HG02840 (cell line): Measurements from ENCODE around the gene VTI1B.
"Not testable (repeated sequence)": the region's sequence is repeated elsewhere in the genome, so short reads cannot be mapped to it uniquely, and the experiment has no call there.

ENCODE experiments used
- ATAC-seq: cut with Tn5 transposase; IDR thresholded peaks from one replicate; pipeline ENCODE4 v1.9.1; 2021; ENCODE audit warnings: mild to moderate bottlenecking, moderate library complexity, moderate number of reproducible peaks; ENCODE audit not compliant: unreplicated experiment, low FRiP score

The VTI1B gene

GRCh38 chr14:67674480-67675218 lies at the start of gene VTI1B:
TSS of gene VTI1B (minus strand) at chr14:67674632. CDS start at chr14:67674489, 143 bp downstream.
- peak; percentile 86 for ATAC-seq

- ATAC-seq = no peak
These were observed 47.9 kb upstream of the VTI1B start for GRCh38 chr14:67722293-67722692.

GRCh38 chr14:67721875-67722274 lies 47.4 kb upstream of the VTI1B start:
- ATAC-seq = no peak

- ATAC-seq = no peak
These were observed 45.4 kb upstream of the VTI1B start for GRCh38 chr14:67719866-67720265.

DNA sequence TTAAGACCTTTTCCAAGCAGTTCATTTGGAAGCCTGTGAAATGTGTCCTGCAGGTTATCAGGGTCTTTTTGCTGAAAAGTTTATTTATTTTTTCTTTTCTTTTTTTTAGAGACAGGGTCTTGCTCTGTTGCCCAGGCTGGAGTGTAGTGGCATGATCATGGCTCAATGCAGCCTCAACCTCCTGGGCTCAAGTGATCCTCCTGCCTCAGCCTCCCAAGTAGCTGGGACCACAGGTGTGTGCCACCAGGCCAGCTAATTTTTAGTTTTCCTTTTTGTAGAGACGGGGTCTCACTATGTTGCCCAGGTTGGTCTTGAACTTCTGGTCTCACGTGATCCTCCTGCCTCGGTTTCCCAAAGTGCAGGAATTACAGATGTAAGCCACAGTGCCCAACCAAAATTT lies 45.0 kb upstream of the VTI1B start:
- not testable (repeated sequence) for ATAC-seq

- no peak for ATAC-seq
These were observed 43.8 kb upstream of the VTI1B start for GRCh38 chr14:67718265-67718664.

DNA sequence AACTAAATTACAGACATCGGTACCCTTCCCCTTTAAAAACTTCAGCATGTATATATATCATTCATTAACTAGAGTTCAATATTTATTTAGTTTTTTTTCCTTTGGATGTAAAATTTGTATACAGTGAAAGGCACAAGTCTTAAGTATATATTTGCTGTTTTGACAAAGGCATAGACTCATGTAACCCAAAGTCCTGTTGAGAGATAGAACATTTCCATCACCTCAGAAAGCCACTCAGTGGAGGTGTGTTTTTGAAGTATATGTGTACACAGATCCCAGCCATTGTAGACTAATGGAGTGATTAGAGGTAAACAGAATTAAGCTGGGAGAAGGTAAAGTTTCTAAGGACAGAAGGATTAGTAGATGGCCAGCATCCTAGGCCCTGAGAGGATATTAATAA lies 42.6 kb upstream of the VTI1B start:
- no peak for ATAC-seq

DNA sequence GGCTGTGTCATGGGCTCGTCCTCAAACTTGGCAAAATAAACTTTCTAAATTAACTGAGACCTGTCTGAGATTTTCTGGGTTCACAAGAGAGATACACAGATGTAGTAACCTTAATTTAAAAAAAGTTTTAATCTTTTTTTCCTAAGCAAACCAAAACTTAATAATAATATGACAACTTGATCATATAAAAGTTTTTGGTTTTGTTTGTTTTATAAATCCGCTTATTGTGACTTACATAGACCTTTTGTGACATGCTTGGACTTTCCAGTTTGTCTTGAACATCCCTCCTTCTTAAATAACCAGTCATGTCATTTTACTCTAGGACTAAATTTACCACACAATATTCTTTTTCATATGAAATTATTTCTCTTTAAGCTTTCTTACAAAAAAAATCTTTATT lies 35.8 kb upstream of the VTI1B start:
- ATAC-seq = no peak

- not testable (repeated sequence) for ATAC-seq
These were observed 35.4 kb upstream of the VTI1B start for GRCh38 chr14:67709796-67710195.

GRCh38 chr14:67709346-67709745 lies 34.9 kb upstream of the VTI1B start:
- ATAC-seq = not testable (repeated sequence)

DNA sequence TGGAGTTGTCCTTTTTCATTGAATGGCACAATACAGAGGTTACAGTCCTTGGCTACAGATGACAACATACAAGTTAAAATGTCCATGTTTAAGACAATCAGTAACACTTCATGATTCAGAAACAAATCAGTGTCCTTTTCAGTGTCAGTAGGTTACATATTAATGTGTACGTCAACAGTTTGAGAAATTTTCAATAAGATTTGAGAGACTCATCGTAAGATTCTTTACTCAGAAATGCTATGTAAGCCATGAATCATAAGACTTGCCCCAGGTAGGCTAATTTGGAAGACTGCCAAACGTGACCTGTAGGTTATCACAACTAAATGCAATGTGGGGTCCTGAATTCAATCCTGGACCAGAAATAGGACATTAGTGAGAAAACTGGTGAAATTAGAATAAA lies 30.8 kb upstream of the VTI1B start:
- no peak for ATAC-seq

DNA sequence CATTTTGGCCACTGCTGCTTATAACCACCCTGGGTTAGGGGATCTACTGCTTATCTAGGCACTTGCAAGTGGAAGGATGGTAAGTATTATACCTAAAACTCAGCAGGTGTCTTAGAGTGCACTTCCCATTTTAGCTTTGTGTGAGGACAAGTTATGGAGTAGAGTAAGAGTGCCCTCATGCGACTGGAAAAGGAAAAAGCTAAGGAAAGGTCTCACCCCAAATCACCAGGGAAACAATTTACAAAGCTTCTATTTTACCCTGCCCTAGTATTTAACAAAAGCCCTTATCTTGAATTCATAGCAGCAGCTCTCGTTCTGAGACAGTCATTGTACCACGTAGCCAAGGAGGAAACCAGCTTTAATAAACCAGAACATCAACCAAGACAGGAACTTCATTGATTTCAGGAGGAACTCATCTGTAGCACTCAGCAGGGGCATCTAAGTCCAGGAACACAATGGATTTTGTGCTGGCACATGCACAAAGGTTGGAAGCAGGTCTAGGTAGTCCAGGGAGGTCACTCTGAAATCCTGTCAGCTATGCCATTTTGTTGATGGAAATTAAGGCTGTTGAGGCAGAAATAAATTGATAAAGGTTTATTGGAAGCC lies 30.2 kb upstream of the VTI1B start:
- ATAC-seq = no peak

GRCh38 chr14:67703997-67704396 lies 29.6 kb upstream of the VTI1B start:
- no peak for ATAC-seq

DNA sequence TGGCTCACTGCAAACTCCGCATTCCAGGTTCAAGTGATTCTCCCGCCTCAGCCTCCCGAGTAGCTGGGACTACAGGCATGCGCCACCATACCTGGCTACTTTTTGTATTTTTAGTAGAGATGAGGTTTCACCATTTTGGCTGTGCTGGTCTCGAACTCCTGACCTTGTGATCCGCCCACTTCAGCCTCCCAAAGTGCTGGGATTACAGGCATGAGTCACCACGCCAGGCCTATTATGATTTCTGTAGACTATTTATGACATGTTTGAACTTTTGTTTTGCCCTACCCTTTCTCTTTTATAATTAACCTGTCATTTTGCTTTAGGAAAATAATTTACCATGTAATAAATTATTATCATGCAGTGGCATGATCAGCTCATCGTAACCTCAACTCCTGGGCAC lies 27.1 kb upstream of the VTI1B start, which contains the start of gene RDH12:
Gene RDH12, plus strand, starts transcription at position 395 of the 400 bp plus-strand sequence. CDS start 20,757 bp downstream, outside the sequence.
- not testable (repeated sequence) for ATAC-seq

DNA sequence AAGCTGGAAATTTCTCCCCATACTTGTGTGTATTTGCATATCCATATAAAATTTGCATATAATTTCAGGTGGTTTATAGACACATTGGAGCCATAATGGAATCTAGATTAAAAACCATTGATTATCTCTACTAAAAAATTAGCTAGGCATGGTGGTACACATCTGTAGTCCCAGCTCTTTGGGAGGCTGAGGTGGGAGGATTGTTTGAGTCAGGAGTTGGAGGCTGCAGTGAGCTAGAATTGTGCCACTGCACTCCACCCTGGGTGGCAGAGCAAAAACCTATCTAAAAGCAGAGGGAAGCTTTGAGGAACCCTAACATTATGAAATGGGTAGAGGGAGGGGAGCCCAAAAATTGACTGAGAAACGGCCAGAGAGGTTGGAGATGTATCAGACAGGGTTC lies 23.7 kb upstream of the VTI1B start:
- no peak for ATAC-seq

- ATAC-seq = no peak
These were observed 22.6 kb upstream of the VTI1B start for GRCh38 chr14:67697006-67697405.

DNA sequence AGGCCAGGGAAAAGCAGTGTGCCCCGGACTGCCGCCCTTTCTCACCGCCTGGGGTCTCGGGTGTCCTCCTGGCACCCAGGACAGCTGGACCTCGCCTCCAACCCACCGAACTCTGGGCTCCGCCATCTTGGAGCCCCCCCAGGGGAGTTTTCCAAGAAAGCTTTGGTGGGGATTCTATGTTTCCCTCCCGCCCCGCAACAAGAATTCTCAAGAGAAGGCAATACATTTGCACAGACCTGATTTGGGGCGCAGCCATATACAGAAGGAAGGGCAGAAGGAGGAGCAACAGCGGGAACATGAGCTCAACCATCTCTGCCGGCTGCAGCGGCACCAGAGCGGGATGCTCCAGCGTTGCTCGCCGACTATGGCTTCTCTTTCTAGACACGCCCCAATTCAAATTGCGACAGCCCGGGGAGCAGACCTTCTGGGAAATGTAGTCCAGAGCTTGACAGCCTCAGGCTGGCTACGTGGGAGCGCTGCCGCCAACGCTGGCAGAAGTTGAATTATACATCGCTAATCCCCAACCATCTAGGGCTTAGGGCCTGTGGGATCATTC lies 21.0 kb upstream of the VTI1B start, which contains the start of gene RDH11:
Gene RDH11, minus strand, starts transcription at position 371 of the 556 bp plus-strand sequence. Its CDS starts 61 bp downstream, at position 310.
- ATAC-seq = peak; percentile 86

DNA sequence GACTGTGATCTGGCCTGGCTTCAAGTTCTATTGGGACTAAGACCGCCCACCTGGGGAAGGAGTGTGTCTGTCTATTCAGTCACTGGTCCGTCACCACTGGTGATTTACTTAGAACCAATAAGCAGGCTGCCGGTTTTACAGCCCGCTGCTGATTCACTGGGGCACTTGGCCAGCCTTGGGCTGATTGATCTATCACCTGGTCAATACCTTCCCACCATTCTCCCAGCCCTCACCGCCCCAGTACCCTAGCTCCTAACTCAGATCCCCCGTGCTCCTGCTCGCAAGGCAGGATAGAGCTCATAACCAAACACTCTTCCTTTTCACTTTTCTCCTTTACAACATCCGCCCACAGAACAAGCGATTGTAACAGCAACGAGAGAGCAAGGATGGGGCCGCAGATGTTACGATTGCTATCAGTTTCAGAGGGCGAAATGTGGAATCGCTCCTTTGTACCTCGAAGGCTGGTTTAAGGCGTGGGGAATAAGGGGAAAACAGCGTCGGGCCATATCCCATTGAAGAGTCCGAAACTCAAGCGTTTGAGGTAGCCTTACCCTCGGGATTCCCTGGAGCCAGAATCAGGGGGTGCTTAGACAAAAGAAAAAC lies 20.5 kb upstream of the VTI1B start:
- peak; percentile 80 for ATAC-seq

DNA sequence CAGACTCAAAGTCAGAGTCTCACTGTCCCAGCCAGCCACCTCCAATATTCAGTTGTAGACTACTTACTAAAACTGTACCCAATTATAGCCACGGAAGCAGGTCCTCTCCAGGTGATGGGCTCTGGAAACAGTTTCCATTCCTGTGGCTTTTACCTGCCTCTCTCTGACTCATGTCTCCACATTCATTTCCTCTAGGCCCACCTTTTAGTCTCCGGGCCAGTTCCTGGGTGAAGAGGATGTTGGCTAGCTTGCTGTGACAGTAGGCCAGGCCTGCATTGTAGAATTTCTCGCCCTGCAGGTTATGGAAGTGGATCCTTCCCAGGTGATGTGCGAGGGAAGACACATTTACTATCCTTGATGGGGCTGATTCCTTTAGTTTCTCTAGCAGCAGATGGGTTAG lies 15.6 kb upstream of the VTI1B start:
- ATAC-seq = no peak

DNA sequence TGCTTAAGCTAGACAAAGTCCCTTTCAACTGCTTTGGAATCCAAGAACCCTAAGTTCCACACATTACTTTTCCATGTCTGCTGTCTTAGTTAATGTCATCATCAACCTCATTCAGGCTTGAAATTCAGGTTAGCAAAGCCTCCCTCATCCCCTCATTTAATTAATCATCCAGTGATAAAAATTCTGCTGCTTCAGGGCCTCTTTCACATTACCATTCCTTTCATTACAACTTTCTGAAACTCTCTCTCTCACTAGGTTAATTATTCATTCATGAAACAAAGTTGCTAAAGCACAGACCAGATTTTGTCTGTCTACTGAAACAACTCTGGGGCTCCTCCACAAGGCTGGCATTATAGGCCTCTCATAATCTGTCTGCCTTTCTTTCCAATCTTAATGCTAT lies 9.4 kb upstream of the VTI1B start:
- ATAC-seq = no peak

DNA sequence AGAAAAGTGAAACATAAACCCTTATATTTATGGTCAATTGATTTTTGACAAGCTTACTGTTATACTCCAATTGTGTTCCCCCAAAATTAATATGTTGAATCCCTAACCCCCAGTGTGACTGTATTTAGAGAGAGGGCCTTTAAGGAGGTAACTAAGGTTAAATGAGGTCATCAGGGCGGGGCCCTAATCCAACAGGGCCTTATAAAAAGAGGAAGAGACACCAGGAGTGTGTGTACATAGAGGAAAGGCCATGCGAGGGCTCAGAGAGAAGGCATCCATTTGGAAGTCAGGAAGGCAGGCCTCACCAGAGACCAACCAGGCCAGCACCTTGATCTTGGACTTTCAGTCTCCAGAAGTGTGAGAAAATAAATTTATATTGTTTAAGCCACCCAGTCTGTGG lies 6.5 kb upstream of the VTI1B start:
- ATAC-seq = no peak
